Measurements from ENCODE around the gene RAB5IF.
"Not testable (repeated sequence)": the region's sequence is repeated elsewhere in the genome, so short reads cannot be mapped to it uniquely, and the experiment has no call there.

RAB5IF gene

DNA sequence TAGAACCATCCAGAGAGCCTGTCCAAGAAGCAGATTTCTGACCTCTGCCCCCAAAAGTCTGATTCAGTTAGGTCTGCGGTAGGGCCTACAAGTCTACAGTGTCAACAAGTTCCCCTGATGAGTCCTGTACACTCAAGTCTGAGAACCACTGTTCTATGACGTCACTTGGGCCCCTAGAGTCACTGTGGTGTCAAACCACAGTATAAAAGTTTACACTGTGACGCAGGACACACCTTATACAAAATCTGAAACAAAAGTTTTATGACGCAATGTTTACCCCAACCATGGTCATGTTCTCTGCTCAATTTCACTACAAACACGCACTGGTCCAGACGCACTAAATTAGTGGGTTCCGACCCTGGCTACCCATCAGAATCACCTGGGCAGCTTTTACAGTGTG, 22.5 kb downstream of the RAB5IF start:
- DNase-seq: no peak

DNA sequence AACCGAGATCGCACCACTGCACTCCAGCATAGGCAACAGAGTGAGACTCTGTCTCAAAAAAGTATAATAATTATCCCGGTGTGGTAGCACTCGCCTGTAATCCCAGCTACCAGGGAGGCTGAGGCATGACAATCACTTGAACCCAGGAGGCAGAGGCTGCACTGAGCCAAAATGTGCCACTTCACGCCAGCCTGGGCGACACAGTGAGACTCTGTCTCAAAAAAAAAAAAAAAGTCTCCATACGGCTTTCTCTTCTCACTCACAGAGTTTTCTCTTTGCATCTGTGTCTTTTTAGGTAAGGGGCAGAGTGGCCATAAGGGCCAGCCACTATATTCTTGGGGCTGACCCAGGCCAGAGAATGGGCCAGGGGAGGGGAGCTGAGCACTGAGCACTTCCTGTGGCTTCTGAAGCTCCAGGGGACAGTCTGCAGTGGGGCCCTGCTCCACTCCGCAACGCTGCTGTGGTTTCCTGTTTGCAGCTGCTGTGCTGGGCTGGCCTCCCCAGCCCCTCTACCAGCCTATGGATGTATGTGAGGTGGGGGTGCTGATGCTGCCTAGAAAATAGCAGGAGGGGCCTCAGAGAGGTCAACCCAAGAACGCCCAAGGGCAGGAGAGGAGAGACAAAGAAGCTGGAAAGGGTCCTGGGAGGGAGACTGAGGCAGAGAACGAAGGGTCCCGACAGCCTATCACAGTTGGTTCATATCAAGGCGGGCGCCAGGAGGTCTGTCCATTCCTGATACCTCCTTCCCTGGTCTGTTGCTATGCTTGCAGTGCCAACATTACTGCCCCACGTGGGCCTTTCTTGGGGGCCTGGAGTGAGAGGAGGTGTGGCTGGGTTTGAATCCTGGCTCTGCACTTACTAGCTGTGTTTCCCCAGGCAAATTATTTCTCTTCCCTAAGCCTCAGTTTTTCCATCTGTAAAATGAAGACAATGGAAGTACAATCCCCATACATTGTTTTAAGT, 24.4 kb downstream of the RAB5IF start:
- DNase-seq: no peak

GRCh38 chr20:36631646-36632045, 26.1 kb downstream of the RAB5IF start:
- DNase-seq: no peak

DNA sequence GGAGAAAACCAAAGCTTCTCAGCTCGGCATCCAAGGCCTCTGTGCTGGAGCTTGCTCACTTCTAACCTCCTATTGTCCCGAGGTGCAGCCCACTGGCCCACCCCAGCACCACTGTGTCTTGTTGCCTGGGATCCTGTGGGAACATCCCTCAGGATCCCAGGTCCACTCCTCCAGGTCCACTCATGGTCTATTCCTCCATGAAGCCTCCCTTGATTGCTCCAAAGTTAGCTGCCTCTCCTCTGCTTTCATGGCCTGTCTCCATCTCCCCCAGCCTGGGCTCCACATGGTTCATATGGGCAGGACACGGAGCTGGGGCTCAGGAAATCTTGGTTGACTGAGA, 26.5 kb downstream of the RAB5IF start:
- DNase-seq: no peak

- no peak for DNase-seq
These were observed 27.1 kb downstream of the RAB5IF start for GRCh38 chr20:36632487-36633284.

GRCh38 chr20:36633285-36633772, 27.8 kb downstream of the RAB5IF start:
- no peak for DNase-seq

GRCh38 chr20:36634342-36634741, 28.8 kb downstream of the RAB5IF start:
- no peak for DNase-seq

GRCh38 chr20:36638876-36639400, 33.4 kb downstream of the RAB5IF start:
- not testable (repeated sequence) for DNase-seq

DNA sequence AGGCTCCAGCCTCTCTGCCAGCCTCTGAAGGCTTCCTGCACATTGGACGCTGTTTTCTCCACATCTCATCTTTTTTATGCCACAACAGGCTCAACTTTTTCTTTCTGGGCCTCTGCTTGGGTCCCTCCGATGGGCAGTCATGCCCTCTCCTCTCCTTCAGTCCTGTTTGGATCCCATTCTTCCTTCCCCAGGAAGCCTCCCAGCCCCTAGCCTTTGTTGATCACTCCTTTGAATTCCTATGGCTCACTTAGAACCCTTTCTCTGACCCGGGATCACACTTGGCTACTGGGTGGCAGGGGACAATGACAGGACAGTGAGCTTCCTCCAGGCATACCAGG, 35.9 kb downstream of the RAB5IF start:
- no peak for DNase-seq

DNA sequence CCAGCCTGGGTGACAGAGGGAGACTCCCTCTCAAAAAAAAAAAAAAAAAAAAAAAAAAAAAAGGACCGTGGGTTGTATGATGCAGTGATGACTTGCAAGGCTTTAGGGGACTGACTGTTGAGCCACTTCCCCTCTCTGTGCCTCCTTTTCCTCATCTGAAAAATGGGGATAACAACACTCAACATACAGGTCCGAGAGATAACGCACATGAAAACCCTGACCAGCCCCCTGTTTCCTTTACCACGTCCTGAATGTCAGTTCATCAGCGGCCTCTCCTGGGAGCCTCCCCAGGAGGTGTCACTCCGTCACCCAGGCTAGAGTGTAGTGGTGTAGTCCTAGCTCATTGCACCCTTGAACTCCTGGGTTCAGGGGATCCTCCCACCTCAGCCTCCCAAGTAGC, 36.6 kb downstream of the RAB5IF start:
- no peak for DNase-seq

DNA sequence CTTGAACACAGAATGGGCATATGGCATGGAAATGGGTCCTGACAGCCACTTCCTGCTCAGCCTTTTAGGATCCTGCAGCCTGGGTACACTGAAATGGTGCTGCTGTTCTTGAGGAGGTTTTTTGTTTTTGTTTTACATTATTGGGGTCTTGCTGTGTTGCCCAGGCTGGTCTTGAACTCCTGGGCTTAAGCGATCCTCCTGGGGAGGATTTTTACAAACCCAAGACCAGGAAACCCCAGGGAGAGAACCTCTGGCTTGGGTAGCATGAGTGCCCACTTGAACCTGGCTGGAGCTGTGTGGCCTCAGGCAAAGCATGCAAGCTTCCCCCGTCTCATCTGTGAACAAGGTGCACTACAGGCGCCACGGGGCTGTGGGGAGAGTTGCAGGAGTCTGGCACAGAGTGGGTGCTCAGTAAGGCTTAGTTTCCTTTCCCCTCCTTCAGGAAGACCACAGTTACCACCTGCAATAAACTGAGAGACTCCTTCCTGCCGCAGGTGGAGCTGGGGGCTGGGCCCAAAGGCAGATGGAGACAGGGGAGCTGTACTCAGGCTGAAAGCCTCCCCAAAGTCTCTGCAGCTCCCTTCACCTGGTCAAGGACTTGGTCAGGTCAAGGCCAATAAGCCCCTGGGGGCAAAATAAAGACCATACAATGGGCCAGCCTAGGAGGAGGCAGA, 38.6 kb downstream of the RAB5IF start:
- DNase-seq: no peak

GRCh38 chr20:36644706-36645095, 39.1 kb downstream of the RAB5IF start:
- no peak for DNase-seq

GRCh38 chr20:36645353-36645752, 39.8 kb downstream of the RAB5IF start:
- DNase-seq: no peak

GRCh38 chr20:36645998-36646397, 40.4 kb downstream of the RAB5IF start, which contains the start of gene SLA2:
TSS of gene SLA2 (minus strand) at chr20:36646196. CDS start at chr20:36641335, 4,861 bp downstream.
- no peak for DNase-seq

GRCh38 chr20:36646678-36647077, 41.1 kb downstream of the RAB5IF start:
- DNase-seq: no peak

DNA sequence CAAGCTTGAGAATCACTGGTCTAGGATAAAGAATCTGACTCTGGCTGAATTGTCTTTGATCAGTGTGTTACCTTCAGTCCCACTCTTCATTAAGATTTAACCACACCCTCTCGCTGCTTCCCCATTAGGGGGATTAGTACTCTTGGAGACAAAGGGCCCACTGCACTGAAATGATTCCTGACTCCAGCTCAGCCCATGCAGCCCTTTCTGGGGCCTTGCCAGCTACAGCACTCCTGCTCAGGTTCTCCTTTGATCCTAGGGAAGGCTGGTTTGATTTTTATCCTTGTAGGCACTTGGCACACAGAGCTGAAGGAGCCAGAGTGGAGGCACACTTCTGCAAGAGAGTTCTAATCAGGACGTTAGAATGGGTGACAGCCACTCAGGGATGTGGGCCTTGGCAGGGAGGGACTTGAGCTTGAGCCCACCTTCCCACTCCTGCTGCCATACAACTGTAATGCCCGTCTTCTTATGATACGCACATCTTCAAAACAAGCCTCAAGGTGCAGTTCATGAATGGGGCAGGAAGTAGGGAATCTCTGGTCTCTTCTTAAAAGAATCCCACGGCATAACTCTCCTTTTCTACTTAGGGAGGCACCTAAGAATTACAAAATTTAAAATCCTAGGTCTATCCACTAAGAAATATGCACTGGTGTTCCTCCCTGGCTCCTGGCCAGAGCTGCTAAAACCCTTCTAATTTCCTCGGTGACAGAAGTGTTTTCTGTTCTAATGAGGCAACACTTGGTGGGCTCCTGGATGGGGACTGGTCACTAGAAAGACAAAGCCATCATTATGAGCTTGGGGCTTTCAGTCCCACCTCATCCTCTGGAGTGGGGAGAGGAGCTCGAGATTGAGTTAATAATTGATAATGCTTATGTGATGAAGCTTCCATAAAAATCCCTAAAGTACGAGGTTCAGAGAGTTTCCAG, 41.9 kb downstream of the RAB5IF start:
- no peak for DNase-seq

- no peak for DNase-seq
These were observed 47.9 kb downstream of the RAB5IF start for GRCh38 chr20:36653456-36653855.

DNA sequence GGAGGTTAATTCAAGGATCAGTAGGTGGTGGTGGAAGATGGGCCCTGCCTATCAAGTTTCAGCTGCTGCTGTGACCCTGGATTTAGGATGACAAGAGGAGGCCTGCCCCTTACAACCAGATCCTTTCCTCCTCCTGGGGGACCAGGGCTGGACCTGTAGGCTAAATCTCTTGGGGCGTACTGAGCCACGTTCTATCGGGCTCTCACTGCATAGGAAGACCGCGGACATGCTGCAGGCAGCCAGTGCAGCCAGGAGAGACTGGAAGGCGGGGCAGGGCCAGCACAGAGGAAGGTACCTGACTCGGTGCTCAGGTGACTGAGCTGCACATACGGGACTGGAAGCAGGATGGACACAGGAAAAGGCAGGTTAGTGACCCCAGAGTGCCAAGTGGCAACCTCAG, 48.9 kb downstream of the RAB5IF start:
- DNase-seq: no peak

GRCh38 chr20:36655004-36655403, 49.4 kb downstream of the RAB5IF start:
- DNase-seq: no peak

DNA sequence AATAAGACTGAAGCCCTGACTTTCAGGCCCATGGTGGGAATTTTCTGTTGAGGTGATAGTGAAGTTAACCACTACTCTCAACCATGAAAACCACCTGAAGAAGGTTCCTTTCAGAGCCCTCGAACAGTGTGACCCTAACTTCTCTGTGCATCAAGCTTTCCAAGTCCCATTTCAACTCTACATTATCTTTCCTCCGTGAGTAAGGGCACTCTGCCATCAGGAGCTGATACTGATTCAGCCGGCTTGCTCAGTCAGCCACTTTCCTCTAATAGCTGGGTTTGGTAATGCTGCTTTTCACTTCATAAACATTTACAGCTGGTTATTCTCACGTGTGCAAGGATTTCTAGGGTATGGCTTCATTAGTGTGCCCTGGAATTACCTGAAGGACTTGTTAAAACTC, 51.2 kb downstream of the RAB5IF start:
- DNase-seq: no peak
